Sciatic nerve (tissue), 2 donors: ENCODE data around the gene SLC38A1. TPM values are rescaled to one million over a fixed set of nuclear protein-coding genes. Genes with fewer than 3 reads are reported as not detected.

Source experiments
- ATAC-seq: fragments of 200-7000 bp; cut with Tn5 transposase; one replicate; pipeline ENCODE4 v1.9.1; 2020; ENCODE audit warnings: mild to moderate bottlenecking, moderate library complexity
- DNase-seq: peaks from one replicate; pipeline ENCODE4 v3.0.0-alpha.2; 2020; ENCODE audit warnings: low spot score
- intact Hi-C: fragments of 100-400 bp; cut with DNase I; formaldehyde crosslinking; loops from one replicate; pipeline ENCODE4 v1.14.2; 2022
- total RNA-seq: library from RNA; stranded (reverse); fragmentation: NEBNext Ultra II Directional; extraction: Animal tissue kit (Norgen Biotek cat#: 25700); gene quantifications from one replicate; pipeline ENCODE4 v1.2.1, GENCODE V29; 2021
- donor health status: DM: no; HTN: no; CAD: no.
- donor health status: DM: no; HTN: no; CAD: no.

Gene SLC38A1
- total RNA-seq, 1 donor from 2014 or later, result 12.7 TPM

GRCh38 chr12:46240436-46240835 is 28.4 kb downstream of the SLC38A1 start:
- ATAC-seq, result no peak
- no peak for DNase-seq
- intact Hi-C loops, result no loop called here

GRCh38 chr12:46238821-46239220 is 30.0 kb downstream of the SLC38A1 start:
- ATAC-seq (no peak), DNase-seq (no peak)
- intact Hi-C loops, result no loop called here

DNA sequence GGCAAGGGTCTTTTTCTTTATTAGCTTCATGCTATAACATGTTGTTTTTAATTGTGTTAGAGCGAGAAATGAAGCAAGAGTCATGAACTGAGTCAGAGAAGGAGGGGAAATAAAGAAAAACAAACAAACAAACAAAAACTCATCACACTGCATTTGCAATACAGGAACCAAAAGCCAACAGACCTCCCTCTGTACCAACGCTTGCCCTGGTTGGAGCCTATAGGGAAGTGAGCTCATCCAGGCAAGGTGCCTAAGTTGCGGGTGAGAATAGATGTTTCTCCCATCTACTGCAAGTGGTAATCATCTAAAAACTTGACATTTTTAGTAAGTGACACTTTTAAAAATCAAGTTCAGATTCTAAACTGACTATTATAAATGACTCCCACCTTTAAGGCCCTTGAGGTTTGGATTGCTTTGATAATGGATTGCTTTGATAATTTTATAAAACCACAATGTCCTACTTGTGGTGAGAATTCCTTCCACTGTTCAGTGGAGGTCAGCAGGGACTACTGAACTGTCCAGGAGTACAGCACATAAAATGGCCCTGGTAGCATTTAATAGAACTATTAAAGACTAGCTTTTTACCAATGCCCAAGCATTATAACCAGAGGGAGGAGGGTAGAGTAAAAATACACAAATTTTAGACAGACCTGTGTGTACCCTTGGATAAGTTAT is 31.3 kb downstream of the SLC38A1 start:
- no peak for ATAC-seq
- intact Hi-C loops, result no loop called here

GRCh38 chr12:46234000-46234399 is 34.8 kb downstream of the SLC38A1 start:
- intact Hi-C loops, result no loop called here
- ATAC-seq, result no peak
- DNase-seq, result no peak

More for the DNA sequence above, 31.3 kb downstream of the SLC38A1 start:
- no peak for DNase-seq

DNA sequence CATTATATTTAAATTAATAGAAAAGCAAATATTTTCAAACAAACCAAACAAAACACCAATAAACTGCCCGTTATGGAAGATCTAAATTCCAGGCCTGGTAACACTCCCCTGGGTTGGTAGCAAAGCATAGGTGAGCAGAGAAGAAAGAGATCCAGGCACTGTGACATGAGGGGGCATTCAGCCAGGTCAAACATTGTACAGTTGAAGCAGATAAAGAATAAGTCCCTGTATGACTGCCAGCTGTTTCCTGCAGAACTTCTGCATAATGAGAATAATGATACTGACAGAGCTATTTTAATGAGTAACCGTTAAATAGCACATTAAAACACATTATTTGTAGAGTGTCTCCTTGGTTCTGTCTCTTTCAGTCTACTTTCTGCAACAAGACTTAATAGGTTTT is 35.4 kb downstream of the SLC38A1 start:
- ATAC-seq, result no peak
- DNase-seq, result no peak
- intact Hi-C loops, result no loop called here

- intact Hi-C loops, result no loop called here
- DNase-seq (no peak), ATAC-seq (no peak)
Observed at GRCh38 chr12:46230983-46231382, 37.9 kb downstream of the SLC38A1 start.

- intact Hi-C loops, result no loop called here
- no peak for ATAC-seq
- DNase-seq, result no peak
Observed at GRCh38 chr12:46230306-46230705, 38.5 kb downstream of the SLC38A1 start.

DNA sequence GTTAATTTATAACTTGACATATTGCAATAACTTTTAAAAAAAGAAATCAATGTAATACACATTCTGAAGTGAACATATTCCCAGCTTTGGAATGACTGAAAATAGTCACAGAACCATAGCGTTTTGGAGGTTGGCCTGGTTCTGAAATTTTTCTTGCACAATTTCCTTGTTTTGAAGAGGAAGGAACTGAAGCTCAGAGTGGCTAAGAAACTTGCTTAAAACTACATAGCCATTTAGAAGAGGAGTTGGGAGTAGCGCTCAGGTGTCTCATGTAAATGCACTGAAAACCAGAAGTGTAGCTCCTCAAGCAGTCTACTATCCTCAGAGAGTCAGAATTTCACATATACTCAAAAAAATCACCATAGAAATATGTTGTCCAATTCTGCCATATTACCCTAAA is 41.2 kb downstream of the SLC38A1 start:
- DNase-seq, result no peak
- ATAC-seq, result no peak
- intact Hi-C loops, result no loop called here

DNA sequence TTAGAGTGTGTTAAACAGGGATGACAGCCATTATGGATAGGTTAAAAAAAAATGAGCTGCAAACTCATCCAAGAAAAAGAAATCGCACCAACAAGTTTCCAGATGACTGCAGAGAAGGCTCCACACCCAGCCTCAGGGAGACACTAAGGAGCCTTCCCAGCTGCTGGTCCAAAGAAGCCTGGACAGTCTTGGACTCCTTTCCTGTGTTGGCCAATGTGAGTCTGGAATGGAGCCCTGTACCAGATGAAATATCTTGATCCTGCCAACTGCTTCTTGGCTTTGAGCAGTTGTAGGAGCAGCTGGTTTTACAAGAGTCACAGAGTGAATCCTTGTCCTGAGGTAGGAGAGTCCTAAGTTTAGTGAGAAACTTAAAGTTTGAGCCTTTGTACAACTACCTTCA is 44.5 kb downstream of the SLC38A1 start:
- peak; percentile 98 for ATAC-seq
- DNase-seq, result peak; percentile 67
- intact Hi-C loops, result no loop called here

- ATAC-seq, result no peak
- no peak for DNase-seq
- intact Hi-C loops, result no loop called here
Observed at GRCh38 chr12:46223047-46223446, 45.8 kb downstream of the SLC38A1 start.

DNA sequence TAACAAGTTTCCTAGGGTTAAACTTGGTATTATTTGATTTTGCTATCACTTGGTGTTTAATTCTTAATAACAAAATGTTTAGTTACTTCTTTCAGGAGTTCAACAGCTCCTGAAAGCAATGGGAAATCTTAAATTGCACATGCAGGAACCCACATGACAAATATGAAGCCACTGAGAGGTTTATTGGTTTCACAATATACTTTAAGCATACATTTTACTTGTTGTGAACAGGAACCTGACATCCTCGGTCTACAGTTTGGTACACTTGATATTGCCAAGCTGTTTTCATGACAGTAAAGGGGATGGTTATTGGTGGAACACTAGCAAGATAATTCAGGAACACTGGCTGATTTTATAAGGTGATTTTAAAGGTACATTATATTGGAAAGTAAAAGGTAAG is 46.2 kb downstream of the SLC38A1 start:
- intact Hi-C loops, result no loop called here
- ATAC-seq, result no peak

GRCh38 chr12:46221255-46222128 is 47.4 kb downstream of the SLC38A1 start:
- intact Hi-C loops, result no loop called here
- DNase-seq (no peak), ATAC-seq (no peak)

More for the DNA sequence above, 46.2 kb downstream of the SLC38A1 start:
- no peak for DNase-seq

DNA sequence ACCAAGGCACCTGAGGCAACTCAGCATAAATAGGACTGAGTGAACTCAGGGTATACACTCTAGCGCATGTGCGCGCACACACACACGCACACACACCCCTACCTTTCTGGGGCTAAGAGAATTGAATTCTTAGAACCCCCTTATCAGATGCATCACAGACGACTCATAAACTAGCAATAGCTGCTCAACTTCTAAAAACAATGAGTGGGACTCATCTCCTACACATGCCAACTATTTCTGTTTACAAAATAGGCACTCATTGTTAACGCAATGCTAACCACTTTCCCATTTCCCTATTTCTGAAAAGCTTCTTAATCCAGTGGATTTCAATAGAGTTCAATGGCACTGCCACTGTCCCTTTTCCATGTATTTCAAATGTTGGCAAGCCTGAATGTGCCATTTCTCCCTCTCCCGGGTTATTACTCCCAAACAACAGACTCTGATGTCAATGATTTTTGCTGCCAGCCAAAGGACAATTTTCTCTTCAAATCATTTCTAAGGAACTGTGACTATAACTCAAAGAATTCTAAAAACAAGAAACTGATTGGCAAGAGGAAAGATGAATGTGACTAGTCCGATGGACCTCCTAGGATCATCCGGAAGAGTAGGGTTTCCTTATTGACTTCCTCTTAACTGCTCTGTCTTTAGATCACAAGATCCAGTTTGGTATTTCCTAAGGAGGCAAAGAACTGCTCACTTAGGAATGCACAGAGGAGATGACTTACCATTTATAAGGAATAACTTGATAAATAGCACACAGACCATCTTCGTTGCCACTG is 48.8 kb downstream of the SLC38A1 start:
- DNase-seq (no peak), ATAC-seq (no peak)
- intact Hi-C loops, result no loop called here

- intact Hi-C loops, result no loop called here
- no peak for DNase-seq
- no peak for ATAC-seq
Observed at GRCh38 chr12:46219132-46219876, 49.5 kb downstream of the SLC38A1 start.

DNA sequence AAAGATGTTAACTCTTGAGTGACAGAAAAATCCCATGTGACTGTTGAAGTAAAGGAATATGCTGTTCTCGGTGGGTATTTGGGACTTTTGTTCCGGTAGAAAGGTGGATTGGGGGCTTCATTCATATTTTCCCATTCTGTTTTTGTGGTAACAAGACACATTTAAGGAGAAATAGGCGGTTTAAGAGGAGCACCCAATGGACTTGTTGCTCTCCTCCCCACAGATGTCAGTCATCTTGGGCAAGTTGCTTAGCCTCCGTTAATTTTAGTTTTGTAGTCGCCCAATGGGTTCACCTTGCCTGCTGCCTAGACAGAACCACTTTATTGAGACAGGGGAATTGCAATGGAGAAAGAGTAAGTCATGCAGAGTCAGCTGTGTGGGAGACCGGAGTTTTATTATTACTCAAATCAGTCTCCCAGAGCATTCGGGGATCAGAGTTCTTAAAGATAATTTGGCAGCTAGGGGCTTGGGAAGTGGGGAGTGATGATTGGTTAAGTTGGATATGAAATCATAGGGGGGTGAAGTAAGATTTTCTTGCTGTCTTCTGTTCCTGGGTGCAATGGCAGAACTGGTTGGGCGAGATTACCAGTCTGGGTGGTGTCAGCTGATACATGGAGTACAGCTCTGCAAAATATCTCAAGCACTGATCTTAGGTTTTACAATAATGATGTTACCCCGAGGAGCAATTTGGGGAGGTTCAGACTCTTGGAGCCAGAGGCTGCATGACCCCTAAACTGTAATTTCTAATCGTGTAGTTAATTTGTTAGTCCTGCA is 50.3 kb downstream of the SLC38A1 start:
- intact Hi-C loops, result no loop called here
- DNase-seq, result no peak
- no peak for ATAC-seq

DNA sequence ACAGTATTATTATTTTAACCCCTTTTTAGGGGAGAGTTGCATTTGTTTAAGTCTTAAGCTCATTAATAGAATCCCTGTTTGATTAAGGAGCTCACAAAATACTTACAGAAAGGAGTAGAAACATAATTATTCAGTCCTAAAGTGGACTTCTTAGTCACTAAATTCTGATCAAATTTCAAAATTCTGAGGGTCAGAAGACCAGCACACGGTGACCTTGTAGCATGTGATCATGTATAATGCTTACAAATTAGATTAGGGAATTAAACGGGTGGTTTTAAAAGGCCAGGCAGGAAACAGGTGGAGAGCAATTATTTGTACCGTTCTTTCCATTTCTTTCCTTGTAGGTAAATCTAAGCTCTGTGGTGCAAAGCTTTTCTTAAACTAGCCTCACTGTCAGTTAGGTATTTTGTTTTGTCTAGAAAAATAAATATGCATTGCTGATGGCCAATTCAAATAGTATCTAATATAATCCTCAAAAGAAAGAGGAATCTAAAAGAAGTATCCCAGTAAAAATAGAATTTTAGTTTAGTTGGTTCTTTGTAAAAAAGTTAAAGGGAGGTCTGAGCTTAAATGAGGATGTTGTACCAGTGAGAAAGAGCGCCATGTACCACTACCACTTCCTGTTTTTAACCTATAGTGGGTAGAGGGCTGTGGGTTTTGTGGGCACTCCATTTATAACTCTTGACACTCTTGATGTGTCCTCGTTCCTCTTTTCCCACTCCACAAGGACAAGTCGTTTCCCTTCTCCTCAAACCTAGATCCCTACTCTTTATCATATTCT is 51.1 kb downstream of the SLC38A1 start:
- intact Hi-C loops, result no loop called here
- ATAC-seq (peak; percentile 73), DNase-seq (no peak)

- DNase-seq, result no peak
- intact Hi-C loops, result no loop called here
- peak; percentile 41 for ATAC-seq
Observed at GRCh38 chr12:46214668-46215436, 54.0 kb downstream of the SLC38A1 start.
